Duodenal mucosa (tissue), 2 donors: ENCODE measurements around the gene SIRT7.
A peak's percentile ranks its signal among the peaks of the same experiment; 100 is the strongest.
"Not testable (repeated sequence)": the region's sequence is repeated elsewhere in the genome, so short reads cannot be mapped to it uniquely, and the experiment has no call there.

Experiments
- H3K27ac ChIP-seq: one replicate; pipeline ENCODE4 v1.7.0; 2013; ENCODE audit warnings: low read depth, low read length
- H3K27me3 ChIP-seq, 2 donors: one replicate each; pipeline ENCODE4 v1.7.0; 2013; ENCODE audit warnings: low read length in 2 of 2, control low read depth in 1 of 2; ENCODE audit not compliant: insufficient read depth in 2 of 2, control insufficient read depth in 1 of 2
- H3K36me3 ChIP-seq, 2 donors: one replicate each; pipeline ENCODE4 v1.7.0; 2013; ENCODE audit warnings: low read length in 2 of 2, control low read depth in 1 of 2; ENCODE audit not compliant: insufficient read depth in 2 of 2, control insufficient read depth in 1 of 2
- H3K4me1 ChIP-seq, 2 donors: one replicate each; pipeline ENCODE4 v1.7.0; 2013; ENCODE audit warnings: low read length in 2 of 2, control low read depth in 1 of 2; ENCODE audit not compliant: insufficient read depth in 2 of 2, control insufficient read depth in 1 of 2
- H3K4me3 ChIP-seq, 2 donors: one replicate each; pipeline ENCODE4 v1.7.0; 2013; ENCODE audit warnings: low read length in 2 of 2, low read depth in 1 of 2
- H3K9ac ChIP-seq, 2 donors: one replicate each; pipeline ENCODE4 v1.7.0; 2013; ENCODE audit warnings: low read length in 2 of 2, low read depth in 1 of 2
- H3K9me3 ChIP-seq, 2 donors: one replicate each; pipeline ENCODE4 v1.7.0; 2013; ENCODE audit warnings: low read length in 2 of 2, control low read depth in 1 of 2; ENCODE audit not compliant: control insufficient read depth in 1 of 2

The SIRT7 gene

GRCh38 chr17:81918333-81918669, 325 bp upstream of the SIRT7 start:
- H3K4me3 ChIP-seq, result peak overlapping the region in 1 of 2 donors; percentile 24
- peak overlapping the region in 1 of 2 donors; percentile 14 for H3K9ac ChIP-seq
- H3K4me1 ChIP-seq, result peaks cover 47 to 51% of the 10 kb centered on the region in 2 donors
- not testable (repeated sequence) for H3K9me3 ChIP-seq, H3K27me3 ChIP-seq
- H3K36me3 ChIP-seq, result peaks cover 26 to 47% of the 10 kb centered on the region in 2 donors
- peak overlapping the region; percentile 55 for H3K27ac ChIP-seq

- Histone ChIP-seq H3K4me3 (peak overlapping the region; percentile 60 to 62), H3K9me3 (no peaks in the 10 kb centered on the region), H3K9ac (peak overlapping the region; percentile 45 to 72), H3K4me1 (peaks cover 36 to 40% of the 10 kb centered on the region in 2 donors), H3K36me3 (peaks cover 33 to 52% of the 10 kb centered on the region in 2 donors), H3K27me3 (no peaks in the 10 kb centered on the region), H3K27ac (no peak overlapping the region)
Observed at GRCh38 chr17:81916234-81917001, 1.6 kb downstream of the SIRT7 start.

GRCh38 chr17:81915331-81915730, 2.6 kb downstream of the SIRT7 start:
- Histone ChIP-seq H3K27ac (no peak overlapping the region), H3K27me3 (no peaks in the 10 kb centered on the region), H3K4me3 (no peak overlapping the region), H3K36me3 (peaks cover 33 to 47% of the 10 kb centered on the region in 2 donors), H3K4me1 (peaks cover 35 to 36% of the 10 kb centered on the region in 2 donors), H3K9me3 (no peaks in the 10 kb centered on the region), H3K9ac (no peak overlapping the region)

- Histone ChIP-seq H3K4me1 (peaks cover 35 to 36% of the 10 kb centered on the region in 2 donors), H3K36me3 (peaks cover 33 to 45% of the 10 kb centered on the region in 2 donors), H3K27me3 (no peaks in the 10 kb centered on the region), H3K9me3 (no peaks in the 10 kb centered on the region), H3K9ac (no peak overlapping the region), H3K4me3 (no peak overlapping the region), H3K27ac (no peak overlapping the region)
Observed at GRCh38 chr17:81914103-81914850, 3.7 kb downstream of the SIRT7 start.

GRCh38 chr17:81913394-81914102, 4.4 kb downstream of the SIRT7 start:
- Histone ChIP-seq H3K27ac (no peak overlapping the region), H3K36me3 (peaks cover 40 to 48% of the 10 kb centered on the region in 2 donors), H3K9ac (no peak overlapping the region), H3K9me3 (no peaks in the 10 kb centered on the region), H3K4me1 (peaks cover 33 to 34% of the 10 kb centered on the region in 2 donors), H3K27me3 (no peaks in the 10 kb centered on the region), H3K4me3 (no peak overlapping the region)

GRCh38 chr17:81912441-81913309, 5.3 kb downstream of the SIRT7 start:
- H3K36me3 ChIP-seq, result peaks cover 46 to 56% of the 10 kb centered on the region in 2 donors
- no peaks in the 10 kb centered on the region for H3K9me3 ChIP-seq
- H3K9ac ChIP-seq, result no peak overlapping the region
- no peaks in the 10 kb centered on the region for H3K27me3 ChIP-seq
- H3K4me3 ChIP-seq, result no peak overlapping the region
- no peak overlapping the region for H3K27ac ChIP-seq
- H3K4me1 ChIP-seq, result peaks cover 28 to 29% of the 10 kb centered on the region in 2 donors

GRCh38 chr17:81911969-81912368, 6.0 kb downstream of the SIRT7 start:
- H3K36me3 ChIP-seq, result peaks cover 53 to 64% of the 10 kb centered on the region in 2 donors
- H3K27me3 ChIP-seq, result no peaks in the 10 kb centered on the region
- H3K4me1 ChIP-seq, result peaks cover 22 to 26% of the 10 kb centered on the region in 2 donors
- H3K27ac ChIP-seq, result no peak overlapping the region
- H3K4me3 ChIP-seq, result peak overlapping the region in 1 of 2 donors; percentile 43
- H3K9ac ChIP-seq, result no peak overlapping the region
- H3K9me3 ChIP-seq, result no peaks in the 10 kb centered on the region

GRCh38 chr17:81911277-81911961, 6.6 kb downstream of the SIRT7 start, which contains the start of gene PCYT2:
Gene PCYT2, minus strand, starts transcription at chr17:81911399. Its CDS starts 44 bp downstream, at chr17:81911355.
- Histone ChIP-seq H3K36me3 (peaks cover 57 to 69% of the 10 kb centered on the region in 2 donors), H3K9ac (peak within 1 kb of the TSS; percentile 56 to 74)

GRCh38 chr17:81910840-81911276, 7.1 kb downstream of the SIRT7 start:
- H3K9me3 ChIP-seq, result no peaks in the 10 kb centered on the region
- H3K9ac ChIP-seq, result peak overlapping the region; percentile 56 to 74
- H3K4me3 ChIP-seq, result peak overlapping the region; percentile 79 to 83
- peaks cover 16% of the 10 kb centered on the region in 2 donors for H3K4me1 ChIP-seq
- peak overlapping the region; percentile 82 for H3K27ac ChIP-seq
- H3K27me3 ChIP-seq, result no peaks in the 10 kb centered on the region
- peaks cover 56 to 72% of the 10 kb centered on the region in 2 donors for H3K36me3 ChIP-seq

More at GRCh38 chr17:81911277-81911961, 6.6 kb downstream of the SIRT7 start, which contains the start of gene PCYT2:
- H3K4me3 ChIP-seq, result peak within 1 kb of the TSS; percentile 79 to 83
- peak within 1 kb of the TSS; percentile 82 for H3K27ac ChIP-seq
- H3K27me3 ChIP-seq, result no peaks in the 10 kb centered on the region
- H3K4me1 ChIP-seq, result peaks cover 17 to 21% of the 10 kb centered on the region in 2 donors
- H3K9me3 ChIP-seq, result no peaks in the 10 kb centered on the region
